HG02623 (cell line): ENCODE results near the gene FIGNL1.
"Not testable (repeated sequence)": the region's sequence is repeated elsewhere in the genome, so short reads cannot be mapped to it uniquely, and the experiment has no call there.

Experiments used
- ATAC-seq: cut with Tn5 transposase; IDR thresholded peaks from one replicate; pipeline ENCODE4 v1.9.1; 2021; ENCODE audit warnings: moderate library complexity; ENCODE audit not compliant: unreplicated experiment

Gene FIGNL1

DNA sequence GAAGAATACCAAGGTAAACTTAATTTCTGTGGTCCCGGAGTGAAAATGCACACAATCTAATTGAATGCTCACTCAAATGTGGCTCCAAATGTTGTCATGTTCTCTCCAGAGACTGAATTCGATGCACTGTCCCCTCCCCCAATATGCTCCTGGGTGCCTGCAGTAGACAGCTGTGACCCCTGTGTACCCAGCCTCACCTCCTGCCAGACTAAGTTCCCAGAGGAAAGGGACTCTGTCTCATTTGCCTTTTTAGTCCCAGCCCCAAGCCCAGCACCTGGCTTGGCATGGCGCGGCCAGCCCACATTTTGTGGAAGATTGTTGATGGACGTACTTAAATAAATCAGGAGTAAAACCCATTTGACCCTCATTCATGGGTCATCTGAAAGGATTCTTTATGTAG is 21.8 kb upstream of the FIGNL1 start:
- ATAC-seq = no peak

DNA sequence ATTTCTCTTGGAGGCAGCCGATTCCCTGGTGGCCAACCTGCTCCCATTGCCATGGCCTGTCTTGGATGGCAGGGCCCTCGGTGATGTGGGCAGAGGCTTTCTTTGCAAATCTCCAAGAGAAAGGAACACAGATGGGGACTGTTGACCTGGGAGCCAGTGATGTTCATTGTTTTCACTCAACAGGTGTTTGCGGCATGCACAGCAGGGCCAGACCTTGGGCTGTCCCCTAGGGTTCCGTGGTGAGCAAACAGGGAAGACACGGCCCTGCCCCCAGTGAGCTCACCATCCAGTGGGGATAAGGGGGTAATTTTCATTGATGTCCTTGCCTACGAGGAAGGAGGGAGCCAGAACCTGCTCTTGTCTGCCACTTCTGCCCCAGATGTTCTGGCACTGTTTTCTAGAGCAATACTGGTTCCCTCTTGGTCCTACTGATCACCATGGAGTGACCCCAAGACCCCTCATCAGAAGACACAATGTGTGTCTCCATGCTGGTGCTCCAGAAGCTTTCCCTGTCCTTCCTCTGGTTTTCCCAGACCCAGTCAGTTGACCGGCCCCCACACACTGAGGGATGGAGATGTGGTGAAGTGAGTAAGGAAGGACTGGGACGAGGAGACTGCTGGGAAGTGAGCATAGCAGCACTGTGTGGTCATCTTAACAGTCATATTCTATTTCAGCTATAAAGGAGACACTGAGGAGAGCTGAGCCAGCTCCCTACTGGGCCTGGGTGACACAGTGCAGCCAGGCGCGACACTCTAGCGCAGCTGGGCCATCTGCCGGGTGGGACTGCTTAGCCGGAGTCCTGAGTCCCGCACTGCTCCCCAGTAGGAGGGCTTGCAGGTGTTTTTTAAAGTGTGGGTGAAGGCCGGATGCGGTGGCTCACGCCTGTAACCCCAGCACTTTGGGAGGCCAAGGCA is 20.4 kb upstream of the FIGNL1 start:
- ATAC-seq = no peak

DNA sequence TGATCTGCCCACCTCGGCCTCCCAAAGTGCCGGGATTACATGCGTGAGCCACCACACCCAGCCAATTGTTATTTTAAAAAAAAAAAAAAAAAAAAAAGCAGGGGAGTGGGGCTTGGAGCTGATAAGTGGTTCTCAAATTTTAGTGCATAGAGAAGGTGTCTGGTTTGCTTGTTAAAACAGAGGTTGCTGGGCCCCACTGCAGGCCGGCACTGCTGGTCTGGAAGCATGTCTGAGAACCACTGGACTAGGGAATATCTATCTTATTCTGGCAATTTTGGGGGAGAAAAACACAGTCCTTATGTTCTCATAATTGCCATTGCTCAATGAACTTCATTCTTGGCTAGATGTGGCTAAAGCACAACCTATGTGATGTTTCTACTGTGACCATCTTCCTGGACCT is 19.0 kb upstream of the FIGNL1 start:
- ATAC-seq = no peak

DNA sequence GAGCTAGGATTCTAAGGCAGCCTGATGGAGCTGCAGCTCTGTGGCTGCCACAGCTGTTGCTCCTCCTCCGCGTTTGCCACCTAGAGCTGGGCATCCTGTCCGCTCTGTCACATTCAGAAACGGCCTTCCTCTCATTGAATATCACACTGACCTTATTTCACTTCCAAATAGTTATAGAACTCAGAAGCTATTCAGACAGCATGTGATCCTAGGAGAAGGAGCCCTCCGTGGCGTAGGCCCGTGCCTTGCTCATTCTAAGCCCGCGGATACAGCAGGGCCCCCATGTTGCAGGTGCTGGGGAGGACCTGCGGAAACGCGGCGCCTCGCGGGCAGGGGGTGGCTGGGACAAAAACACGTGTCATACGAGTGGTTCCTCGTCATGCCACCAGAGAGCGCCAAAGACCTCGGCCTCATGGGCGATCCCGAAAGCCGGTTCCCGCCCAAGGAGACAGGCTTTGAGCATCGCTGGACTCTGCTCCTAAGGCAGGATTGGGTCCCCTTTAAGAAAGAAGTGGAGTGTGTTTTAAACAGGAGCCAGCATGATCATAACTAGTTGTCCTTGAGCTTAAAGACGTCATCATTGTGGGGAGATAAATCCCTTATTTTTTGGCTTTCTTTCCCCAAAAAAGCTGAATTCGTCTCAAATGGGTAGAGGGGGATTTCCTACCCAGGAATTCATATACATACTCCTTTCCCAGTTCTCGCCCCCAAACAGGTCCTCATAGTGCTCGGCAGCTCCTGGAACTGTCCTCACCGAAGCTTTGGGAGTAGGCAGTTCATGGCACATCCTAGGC is 17.9 kb upstream of the FIGNL1 start:
- ATAC-seq = peak; percentile 90

DNA sequence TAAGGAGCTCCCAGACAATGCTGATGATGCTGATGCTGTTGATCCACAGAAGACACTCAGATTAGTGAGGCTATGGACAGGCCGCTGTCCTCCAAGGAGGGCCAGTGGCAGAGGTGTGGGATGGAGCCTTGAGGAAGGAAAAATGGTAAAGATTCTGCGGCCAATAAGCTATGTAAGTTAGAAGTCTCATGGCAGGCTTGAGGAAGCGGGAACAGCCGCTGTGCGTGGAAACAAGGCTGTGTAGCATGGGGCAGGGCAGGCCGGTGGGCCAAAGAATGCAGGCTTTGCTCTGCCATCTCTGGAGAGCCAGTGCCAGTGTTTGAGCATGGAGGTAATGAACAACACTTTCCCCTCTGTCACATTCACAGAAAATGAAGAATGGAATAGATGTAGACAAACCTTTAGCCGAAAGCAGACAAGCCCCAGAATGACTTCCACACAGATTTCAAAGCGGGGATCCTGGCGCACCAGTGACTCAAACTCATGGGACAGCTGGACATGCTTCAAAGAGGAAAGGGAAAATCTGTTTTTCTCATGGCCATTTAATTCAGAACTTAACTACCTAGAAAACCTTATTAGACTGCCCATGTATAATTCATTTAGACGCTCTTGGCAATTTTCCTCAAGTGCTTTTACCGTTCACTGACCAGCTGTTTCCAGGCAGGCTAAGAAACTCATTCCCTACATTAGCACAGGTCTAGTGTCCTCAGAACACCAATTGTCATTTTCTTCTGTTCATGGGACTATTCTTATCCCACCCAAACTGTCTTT is 16.9 kb upstream of the FIGNL1 start:
- no peak for ATAC-seq

DNA sequence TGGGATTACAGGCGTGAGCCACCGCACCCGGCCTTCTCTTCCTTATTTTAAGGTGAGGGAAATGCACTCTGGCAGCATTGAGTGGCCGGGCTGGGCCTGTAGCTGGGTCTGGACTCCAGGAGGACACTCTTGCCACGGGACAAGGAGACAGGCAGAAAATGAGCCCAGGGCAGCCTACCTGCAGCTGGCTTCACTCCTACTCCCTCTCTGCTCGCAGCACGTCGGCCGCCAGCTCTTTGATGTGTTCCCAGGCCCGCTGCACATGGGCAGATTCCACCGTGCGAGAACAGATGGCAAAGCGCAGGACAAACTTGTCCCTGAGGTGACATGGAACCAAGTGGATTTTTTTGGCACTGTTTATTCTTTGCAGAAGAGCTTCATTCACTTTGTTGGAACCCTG is 12.9 kb upstream of the FIGNL1 start:
- ATAC-seq = no peak

DNA sequence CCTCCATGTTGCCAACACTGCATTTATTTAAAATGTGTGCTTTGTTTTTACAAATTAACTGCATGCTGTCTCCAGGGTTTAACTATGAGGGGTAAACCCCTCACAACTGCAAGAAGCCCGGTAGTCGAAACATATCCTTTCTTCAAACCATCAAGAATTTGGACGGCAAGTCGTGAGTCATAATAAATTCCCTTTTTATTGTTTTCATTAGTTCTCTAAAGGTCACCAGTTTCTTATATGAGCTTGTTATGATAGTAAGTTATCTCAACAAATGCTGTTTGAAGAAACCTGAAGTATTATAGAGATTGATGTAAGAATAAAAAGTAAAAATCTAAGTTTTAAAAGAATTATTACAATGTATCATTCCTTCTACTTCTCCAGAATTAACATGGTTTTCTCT is 12.2 kb upstream of the FIGNL1 start:
- no peak for ATAC-seq

DNA sequence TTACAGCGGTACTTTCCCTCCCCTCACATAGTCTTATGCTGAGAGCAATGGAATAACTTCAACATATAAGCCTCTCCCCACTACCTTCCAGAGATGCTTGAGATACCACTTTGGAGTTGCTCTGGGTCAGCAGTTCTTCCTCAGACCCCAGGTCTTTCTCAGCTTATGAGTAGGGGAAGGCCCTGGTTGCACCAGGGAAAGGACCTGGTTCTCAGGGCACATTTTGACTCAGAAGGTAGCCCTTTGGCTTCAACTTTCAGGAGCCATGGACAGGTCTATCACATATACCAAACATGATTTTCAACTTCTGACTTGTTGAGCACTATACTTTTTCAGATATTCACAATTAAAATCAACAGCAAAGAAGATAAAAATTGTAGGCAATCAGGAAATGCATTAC is 11.5 kb upstream of the FIGNL1 start:
- no peak for ATAC-seq

DNA sequence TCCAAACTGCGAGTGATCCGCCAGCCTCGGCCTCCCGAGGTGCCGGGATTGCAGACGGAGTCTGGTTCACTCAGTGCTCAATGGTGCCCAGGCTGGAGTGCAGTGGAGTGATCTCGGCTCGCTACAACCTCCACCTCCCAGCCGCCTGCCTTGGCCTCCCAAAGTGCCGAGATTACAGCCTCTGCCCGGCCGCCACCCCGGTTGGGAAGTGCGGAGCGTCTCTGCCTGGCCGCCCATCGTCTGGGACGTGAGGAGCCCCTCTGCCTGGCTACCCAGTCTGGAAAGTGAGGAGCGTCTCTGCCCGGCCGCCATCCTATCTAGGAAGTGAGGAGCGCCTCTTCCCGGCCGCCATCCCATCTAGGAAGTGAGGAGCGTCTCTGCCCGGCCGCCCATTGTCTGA is 9.0 kb upstream of the FIGNL1 start:
- ATAC-seq = not testable (repeated sequence)

DNA sequence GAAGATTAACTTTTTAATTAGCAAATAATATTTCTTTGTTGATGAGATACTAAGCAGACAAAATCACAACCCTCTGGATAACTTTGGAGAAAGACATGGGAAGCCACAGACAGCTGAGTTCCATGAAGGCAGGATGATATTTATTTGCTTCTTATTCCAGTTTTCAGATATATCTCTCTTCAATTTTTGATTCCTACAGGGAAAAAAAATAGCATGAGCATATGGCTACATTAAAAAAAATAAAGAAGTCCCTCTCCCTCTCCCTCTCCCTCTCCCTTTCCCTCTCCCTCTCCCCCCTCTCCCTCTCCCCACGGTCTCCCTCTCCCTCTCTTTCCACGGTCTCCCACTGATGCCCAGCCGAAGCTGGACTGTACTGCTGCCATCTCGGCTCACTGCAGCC is 8.5 kb upstream of the FIGNL1 start:
- ATAC-seq = not testable (repeated sequence)

DNA sequence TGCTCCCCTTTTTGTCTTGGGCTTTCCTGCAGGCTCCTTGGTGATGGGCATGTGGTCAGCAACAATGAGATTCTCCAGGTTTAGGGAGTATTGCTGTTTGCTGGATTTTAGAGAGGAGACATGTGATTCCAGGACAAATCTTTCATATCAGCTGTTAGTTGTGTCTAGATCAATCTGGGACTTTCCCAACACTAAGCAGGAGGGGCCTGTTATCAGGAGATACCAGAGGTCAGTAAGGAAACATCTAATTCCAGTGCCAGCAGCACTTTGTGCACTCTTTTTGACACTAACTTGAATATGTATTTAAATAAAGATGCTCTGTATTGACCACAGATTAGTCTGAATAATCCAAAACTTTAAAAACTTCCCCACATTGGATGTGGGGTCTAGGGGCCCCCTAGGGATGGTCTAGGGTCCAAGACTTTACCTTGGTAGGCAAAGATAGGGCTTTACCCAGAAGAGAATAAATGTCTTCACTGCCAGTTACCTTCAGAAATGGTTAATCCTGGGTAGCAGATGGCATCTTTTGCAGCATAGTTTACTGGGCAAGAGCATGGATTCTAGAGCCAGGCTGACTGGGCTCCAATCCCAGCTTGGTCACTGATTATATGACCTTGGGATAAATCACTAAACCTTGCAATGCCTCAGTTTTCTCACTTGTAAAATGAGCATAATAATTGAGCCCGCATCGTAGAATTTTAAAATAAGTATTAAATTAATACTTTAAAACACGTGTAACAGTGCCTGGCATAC is 6.4 kb upstream of the FIGNL1 start:
- no peak for ATAC-seq

DNA sequence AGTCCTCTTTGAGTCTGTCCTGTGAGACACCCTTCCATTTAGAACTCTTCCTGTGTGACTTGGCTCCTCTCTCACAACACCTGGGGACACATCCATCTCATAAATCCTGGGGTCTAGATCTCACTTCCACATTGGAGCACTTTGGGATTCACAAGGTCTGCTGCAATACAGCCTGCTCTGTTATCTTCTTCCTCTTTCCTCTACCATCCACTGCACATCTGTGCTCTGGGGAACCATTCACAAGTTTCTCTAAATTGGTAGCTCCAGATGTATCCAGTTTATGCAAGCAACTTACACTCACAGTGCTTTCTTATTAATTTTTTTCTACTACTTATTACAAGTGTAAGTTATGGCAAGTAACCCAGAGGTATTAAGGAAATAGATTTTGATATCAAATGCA is 5.5 kb upstream of the FIGNL1 start:
- ATAC-seq = no peak

DNA sequence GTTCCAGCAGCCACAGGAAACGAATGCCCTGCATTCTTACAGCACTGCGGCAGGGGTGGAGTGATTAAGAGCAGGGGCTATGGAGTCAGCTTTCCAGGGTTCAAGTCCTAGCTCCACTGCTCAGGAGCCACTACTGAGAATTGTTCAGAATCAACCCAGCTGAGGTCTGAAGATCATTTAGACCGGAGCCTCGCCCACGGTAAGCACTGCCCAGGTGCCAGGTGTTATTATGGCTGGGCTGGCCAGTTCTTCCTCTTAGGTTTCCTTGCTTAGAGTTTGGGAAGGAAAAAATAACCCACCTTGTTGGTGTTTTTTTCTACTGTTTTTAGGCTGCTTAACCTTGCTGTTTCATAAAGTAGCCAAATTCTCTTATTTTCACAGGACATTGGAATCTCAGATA is 4.8 kb upstream of the FIGNL1 start:
- no peak for ATAC-seq

DNA sequence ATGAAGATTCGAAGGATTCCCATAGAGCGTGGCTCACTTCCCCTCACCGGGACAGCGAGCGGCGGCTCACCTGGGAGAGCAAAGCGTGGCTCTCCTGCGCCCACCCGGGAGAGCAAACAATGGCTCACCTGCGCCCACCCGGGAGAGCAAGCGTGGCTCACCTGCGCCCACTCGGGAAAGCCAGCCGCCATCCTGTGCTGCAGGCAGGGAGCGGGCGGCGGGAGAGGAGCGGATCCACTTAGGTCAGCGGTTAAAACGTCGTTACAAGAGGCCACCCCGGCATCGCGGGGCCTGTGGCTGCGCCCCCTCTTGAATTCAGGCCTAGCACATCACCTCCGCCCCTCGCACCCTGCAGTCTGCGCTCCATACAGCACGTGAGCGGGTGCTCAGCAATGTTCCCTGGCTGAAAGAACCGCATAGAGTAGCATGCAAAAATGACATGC is 461 bp upstream of the FIGNL1 start:
- ATAC-seq = peak; percentile 12

DNA sequence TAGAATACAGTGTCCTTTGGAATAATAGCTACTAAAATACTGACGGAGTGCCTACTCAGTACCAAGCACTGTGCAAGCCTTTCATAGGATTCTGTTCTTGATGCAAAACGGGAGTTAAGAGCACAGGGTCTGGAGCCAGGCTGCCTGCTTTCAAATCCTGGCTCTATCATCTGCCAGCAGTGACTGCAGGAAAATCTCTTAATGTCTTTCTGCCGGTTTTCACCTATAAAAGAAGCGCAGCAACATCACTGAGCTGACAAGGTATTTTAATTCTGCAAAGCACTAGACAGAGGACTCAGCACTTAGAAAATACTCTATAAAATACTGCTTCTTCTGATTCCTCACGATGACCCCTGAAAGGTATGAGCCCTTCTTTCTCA is 659 bp downstream of the FIGNL1 start:
- ATAC-seq = no peak

DNA sequence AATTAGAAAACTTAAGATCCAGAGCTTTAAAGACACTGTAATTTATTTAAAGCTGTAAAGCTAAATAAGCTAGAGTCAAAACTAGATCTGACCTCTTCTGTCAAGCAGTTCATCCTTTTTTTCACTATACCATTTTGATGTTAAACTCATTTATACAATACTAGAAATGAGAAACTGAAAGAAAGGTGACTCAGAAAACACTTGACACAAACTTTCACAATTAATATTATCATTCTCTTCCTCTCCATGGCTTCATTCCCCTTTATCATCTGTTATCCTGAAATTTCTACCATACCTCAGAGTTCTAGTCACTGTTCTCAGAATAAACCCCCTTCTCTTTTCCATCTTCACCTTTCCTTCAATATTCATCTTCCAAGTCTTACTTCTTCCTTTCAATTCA is 1.3 kb downstream of the FIGNL1 start:
- peak; percentile 29 for ATAC-seq

DNA sequence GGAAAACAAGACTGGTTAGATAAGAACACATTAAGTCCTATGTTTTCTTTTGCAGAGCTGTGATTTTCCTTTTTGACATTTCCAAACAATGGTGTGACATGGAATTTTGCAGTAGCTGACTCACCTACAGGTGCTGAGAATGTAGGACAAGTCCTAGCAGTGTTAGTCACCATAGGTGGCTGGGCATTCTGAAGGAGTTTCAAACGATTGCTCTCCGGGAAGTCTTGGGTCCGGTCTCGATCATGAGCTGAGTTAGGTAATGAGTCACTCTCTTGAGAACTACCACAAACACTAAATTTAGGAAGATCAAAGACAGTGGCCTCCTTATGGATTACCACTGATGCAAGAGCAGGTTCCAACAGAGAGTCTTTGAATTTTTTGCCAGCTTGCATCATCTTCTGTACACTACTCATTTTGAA is 3.6 kb downstream of the FIGNL1 start:
- peak; percentile 31 for ATAC-seq

DNA sequence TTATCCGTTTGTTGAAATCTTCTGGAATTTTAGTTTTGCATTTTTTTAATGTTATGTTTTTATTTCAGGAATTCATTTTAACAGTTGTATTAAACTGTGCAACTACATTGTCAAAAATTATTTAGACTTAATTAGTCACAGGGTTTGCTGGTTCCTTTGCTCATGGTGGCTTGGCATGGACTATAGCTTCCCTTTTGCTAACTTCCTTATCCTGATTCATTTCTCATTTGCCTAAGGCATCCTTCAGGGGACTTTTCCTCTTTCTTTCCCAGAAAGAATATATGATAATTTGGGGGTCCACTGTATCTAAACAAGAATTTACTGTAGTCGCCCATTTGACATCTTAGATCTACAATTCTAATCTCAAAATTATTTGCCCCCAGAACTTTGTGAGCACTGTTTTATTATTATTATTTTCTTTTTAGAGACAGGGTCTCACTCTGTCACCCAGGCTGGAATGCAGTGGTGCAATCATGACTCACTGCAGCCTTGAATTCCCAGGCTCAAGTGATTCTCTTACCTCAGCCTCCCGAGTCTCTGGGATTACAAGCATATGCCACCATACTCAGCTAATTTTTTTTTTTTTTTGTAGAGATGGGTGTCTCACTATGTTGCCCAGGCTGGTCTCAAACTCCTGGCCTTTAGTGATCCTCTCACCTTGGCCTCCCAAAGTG is 13.9 kb downstream of the FIGNL1 start:
- ATAC-seq = no peak

DNA sequence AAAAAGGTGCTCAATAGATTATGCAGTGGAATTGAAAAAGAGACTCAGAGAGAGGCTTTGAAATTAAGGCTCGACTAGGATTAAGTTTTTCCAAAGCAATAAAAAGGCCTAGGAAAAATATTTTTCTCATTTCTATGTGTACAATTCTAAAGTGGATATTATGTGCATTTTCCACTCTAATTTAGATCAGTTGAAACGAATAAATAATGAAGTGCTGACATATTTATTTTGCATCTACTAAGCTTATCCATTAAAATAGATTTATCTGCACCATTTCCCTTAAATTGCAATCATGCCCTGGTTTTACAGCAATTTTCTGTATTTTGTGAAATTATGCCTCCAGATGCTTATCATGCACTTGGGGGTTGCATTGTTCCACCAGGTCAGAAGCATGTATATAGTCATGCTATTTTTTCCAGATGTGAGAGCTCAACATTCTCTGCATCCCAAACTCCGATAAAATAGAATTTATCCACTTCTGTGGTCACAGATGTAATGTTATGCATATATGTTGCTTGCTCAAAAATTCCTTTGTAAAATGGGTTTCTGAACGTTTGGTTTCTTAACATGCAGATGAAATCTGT is 18.3 kb downstream of the FIGNL1 start:
- no peak for ATAC-seq

DNA sequence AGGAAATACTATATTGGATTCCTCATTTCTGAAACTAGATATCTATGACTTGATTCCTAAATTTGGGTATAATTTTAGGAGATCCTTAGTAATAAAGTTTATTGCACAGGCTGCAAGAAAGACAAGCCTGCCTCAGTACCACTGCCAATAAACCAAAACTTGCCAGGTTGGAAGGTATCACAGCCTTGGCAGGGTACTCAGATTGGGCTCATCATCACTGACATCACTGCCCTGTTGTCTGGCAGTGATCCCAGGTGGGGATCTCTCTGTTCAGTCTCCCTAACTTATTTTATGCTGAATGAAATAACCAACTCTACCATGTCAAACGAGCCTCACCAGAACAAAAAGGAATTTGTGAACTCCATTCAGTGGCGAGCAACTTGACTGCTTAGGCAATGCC is 18.8 kb downstream of the FIGNL1 start:
- no peak for ATAC-seq
